SK-N-MC (cell line): ENCODE data around the gene TTLL10.

ENCODE experiments used
- EZH2 ChIP-seq: fragments of 200-600 bp; sonication (generic); IDR thresholded peaks from one replicate; pipeline ENCODE4 v1.6.1; 2017; ENCODE audit warnings: antibody characterized with exemption
- FOXP2 ChIP-seq: optimal IDR thresholded peaks from 2 replicates; pipeline ENCODE3; 2011; ENCODE audit warnings: mild to moderate bottlenecking, moderate library complexity; ENCODE audit not compliant: insufficient read depth; ENCODE audit errors: extremely low read length, control extremely low read depth
- POLR2AphosphoS5 ChIP-seq: IDR thresholded peaks from 2 replicates; pipeline ENCODE4 v1.6.1; 2012; ENCODE audit warnings: mild to moderate bottlenecking, low read depth, low read length, borderline replicate concordance

DNA sequence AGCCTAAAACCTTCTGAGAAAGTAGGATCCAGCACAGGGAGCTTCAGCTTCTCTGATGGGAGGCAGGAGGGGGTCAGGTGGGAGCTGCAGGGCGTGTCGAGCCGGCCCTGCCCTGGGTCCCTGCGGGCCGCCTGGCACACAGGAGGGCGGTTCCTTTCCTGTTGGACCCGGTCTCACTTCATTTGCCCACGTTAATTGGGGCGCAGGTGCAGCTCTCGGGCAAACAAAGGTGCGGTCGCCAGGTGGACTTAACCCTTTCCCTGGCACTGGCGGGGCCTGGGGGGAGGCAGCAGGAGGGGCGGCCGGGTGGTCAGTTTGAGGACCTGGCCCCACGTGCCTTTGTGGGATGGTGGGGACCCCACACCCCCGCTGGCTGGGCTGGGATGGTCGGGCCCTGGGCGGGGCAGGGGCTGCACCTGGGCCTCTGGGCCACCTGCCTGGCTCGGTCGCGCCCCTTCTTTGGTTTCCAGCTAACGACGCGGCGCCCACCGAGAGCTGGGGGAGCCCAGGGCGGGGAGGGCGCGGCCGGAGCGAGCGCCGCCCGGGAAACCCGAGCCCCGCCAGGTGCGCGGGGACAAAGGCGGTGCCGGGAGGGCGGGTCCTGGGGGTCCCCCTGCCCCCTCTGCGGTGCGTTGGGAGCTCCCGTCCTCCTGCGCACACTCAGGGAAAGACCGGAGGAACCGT lies 37.0 kb upstream of the TTLL10 start:
- TF ChIP-seq POLR2AphosphoS5 = no peak
- no peak for TF ChIP-seq EZH2
- TF ChIP-seq FOXP2 = no peak
